ENCODE results near the gene EML2. TPM values are rescaled to one million over a fixed set of nuclear protein-coding genes. Genes with fewer than 3 reads are reported as not detected.

EML2 gene
- total and polyA plus RNA-seq, 10 of the 15 experiments (the other 5 are each of a cell fraction or from before 2014, with no cell fraction given), result 1.6 to 64.0 (median 27.5) TPM

DNA sequence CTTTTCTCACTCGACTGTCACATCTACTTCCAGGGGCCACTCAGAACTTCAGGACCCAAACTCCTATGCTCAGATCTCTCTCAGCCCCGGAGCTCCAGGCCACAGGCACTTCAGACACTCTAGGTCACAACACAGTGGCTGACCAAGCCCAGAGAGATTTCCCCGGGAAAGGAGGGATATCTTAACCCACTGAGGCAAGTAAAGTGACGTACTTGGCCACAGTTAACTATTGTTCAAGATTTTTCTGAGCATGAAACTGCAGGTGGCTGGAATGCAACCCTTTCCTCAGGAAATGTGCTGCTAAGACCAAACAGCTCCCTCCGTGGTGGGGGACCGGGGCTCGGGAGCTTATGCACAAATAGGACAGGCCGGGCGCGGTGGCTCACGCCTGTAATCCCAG is 78.5 kb downstream of the EML2 start (continued):
- TF ChIP-seq IRF5 (IDR thresholded peaks at IDR 0.05; ENCODE audit: borderline replicate concordance) (no peak), SKIL (IDR thresholded peaks at IDR 0.05; ENCODE audit: low read depth, poor library complexity, severe bottlenecking) (no peak), MXI1 (IDR thresholded peaks at IDR 0.05; ENCODE audit: low read depth, low read length) (no peak), RB1 (IDR thresholded peaks at IDR 0.05; ENCODE audit: borderline replicate concordance) (no peak)

DNA sequence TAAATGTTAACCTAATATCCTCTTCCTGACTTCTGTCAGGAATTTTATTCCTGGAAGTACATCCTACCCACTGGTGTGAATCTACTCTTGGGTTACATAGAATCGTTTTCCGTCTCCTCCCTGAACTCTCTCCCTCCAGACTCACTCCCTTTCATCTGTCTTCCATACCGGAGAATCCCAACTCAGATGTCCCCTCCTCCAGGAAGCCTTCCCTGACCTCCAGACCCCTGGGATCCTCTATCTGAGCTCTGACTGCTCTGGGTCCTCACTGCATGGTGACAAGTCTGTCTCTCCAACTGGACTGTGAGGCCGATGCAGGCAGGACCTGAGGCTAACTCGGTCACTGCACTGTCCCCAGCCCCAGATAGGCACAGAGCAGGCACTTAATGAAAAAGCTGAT is 79.2 kb downstream of the EML2 start:
- peaks cover 25% of the 10 kb centered on the region for H3K4me1 ChIP-seq (ENCODE audit: control insufficient read depth, insufficient read depth, low read length)
- H3K79me2 ChIP-seq (ENCODE audit: control insufficient read depth, insufficient read depth, low read length), result peaks cover 9% of the 10 kb centered on the region
- ChIA-PET SMC1A (ENCODE audit: uncharacterized antibody, unreplicated experiment) (no interaction called here), CTCF (interaction anchor here (1.0 to 1.4 kb wide), 2 partner anchors 22 kb away, joined by 3 to 4 read pairs; no protein-coding TSS in a partner anchor), RAD21 (ENCODE audit: unreplicated experiment) (no interaction called here), POLR2A (no interaction called here)
- H4K20me1 ChIP-seq (ENCODE audit: control insufficient read depth, insufficient read depth), result no peaks in the 10 kb centered on the region
- no peak overlapping the region for H2AFZ ChIP-seq (ENCODE audit: control insufficient read depth, low read depth, low read length)
- no peak overlapping the region for H3K9ac ChIP-seq (ENCODE audit: control insufficient read depth, insufficient read depth, low read length)
- ATAC-seq (no peak), FAIRE-seq (no peak), DNase-seq (ENCODE audit: low read depth, low spot score) (no peak)
- H3K4me3 ChIP-seq, result no peak overlapping the region
- WGBS (ENCODE audit: insufficient coverage, insufficient replicate concordance, low lambda C conversion rate, missing lambda C conversion rate), result 85% methylated on average over 5 of the region's 5 CpGs
- H3K27me3 ChIP-seq (replicated peaks in 1 of 2; ENCODE audit: control insufficient read depth in 2 of 2, insufficient read depth in 2 of 2, low read length in 1 of 2), result no peaks in the 10 kb centered on the region
- in situ Hi-C loops (cut with MboI) (no loop called here), intact Hi-C loops (cut with micrococcal nuclease; ENCODE audit: unreplicated experiment) (loop anchor here (5.0 kb wide), 1 partner anchor 38 kb away; no protein-coding TSS in a partner anchor)
- H3K9me3 ChIP-seq (replicated peaks; ENCODE audit: control insufficient read depth, insufficient read depth, low read length), result no peaks in the 10 kb centered on the region
- H3K27ac ChIP-seq (ENCODE audit: control insufficient read depth, insufficient read depth), result no peak overlapping the region
- BruUV-seq (replicated peaks), result TSS peak; percentile 50
- no peak overlapping the region for H3K4me2 ChIP-seq (ENCODE audit: control insufficient read depth, insufficient read depth)
- peaks cover 3 to 6% of the 10 kb centered on the region in 2 experiments; a peak in 3 of 4 replicates for H3K36me3 ChIP-seq (ENCODE audit: control insufficient read depth in 2 of 2, insufficient read depth in 2 of 2, low read length in 1 of 2)
- TF ChIP-seq, protein P1, sequence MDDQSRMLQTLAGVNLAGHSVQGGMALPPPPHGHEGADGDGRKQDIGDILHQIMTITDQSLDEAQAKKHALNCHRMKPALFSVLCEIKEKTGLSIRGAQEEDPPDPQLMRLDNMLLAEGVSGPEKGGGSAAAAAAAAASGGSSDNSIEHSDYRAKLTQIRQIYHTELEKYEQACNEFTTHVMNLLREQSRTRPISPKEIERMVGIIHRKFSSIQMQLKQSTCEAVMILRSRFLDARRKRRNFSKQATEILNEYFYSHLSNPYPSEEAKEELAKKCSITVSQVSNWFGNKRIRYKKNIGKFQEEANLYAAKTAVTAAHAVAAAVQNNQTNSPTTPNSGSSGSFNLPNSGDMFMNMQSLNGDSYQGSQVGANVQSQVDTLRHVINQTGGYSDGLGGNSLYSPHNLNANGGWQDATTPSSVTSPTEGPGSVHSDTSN (IDR thresholded peaks at IDR 0.05; ENCODE audit: insufficient replicate concordance, low read depth, low read length), result no peak
- TF ChIP-seq MEF2B (IDR thresholded peaks at IDR 0.05; ENCODE audit: partially characterized antibody, poor library complexity, severe bottlenecking) (no peak), POLR2AphosphoS2 (IDR thresholded peaks at IDR 0.05; ENCODE audit: low read depth, low read length) (no peak), SIN3A (IDR thresholded peaks at IDR 0.05; ENCODE audit: low read depth, low read length) (no peak), ZNF384 (IDR thresholded peaks at IDR 0.05; ENCODE audit: borderline replicate concordance, low read depth, low read length) (no peak), SKIL (IDR thresholded peaks at IDR 0.05; ENCODE audit: low read depth, poor library complexity, severe bottlenecking) (no peak)
- TF ChIP-seq, protein P2, sequence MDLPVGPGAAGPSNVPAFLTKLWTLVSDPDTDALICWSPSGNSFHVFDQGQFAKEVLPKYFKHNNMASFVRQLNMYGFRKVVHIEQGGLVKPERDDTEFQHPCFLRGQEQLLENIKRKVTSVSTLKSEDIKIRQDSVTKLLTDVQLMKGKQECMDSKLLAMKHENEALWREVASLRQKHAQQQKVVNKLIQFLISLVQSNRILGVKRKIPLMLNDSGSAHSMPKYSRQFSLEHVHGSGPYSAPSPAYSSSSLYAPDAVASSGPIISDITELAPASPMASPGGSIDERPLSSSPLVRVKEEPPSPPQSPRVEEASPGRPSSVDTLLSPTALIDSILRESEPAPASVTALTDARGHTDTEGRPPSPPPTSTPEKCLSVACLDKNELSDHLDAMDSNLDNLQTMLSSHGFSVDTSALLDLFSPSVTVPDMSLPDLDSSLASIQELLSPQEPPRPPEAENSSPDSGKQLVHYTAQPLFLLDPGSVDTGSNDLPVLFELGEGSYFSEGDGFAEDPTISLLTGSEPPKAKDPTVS (IDR thresholded peaks at IDR 0.05; ENCODE audit: low read depth, low read length), result no peak

Measured in GM12878 (cell line).